Coronary artery (tissue), 2 donors: ENCODE data around the gene PLEKHN1.
"Not testable (repeated sequence)": the region's sequence is repeated elsewhere in the genome, so short reads cannot be mapped to it uniquely, and the experiment has no call there.

Experiments used
- DNase-seq: peaks from one replicate; pipeline ENCODE4 v3.0.0-alpha.2; 2017; ENCODE audit warnings: low spot score
- H3K27ac ChIP-seq, 2 donors: fragments of 200-600 bp; sonication (generic); one replicate each; pipeline ENCODE4 v1.5.1; 2016 to 2019
- H3K4me3 ChIP-seq: fragments of 200-600 bp; sonication (generic); 2 replicates; pipeline ENCODE4 v1.5.1; 2016; ENCODE audit warnings: mild to moderate bottlenecking, moderate library complexity
- TF ChIP-seq, protein P1 (sequence below): fragments of 200-600 bp; sonication (generic); IDR thresholded peaks from one replicate; pipeline ENCODE4 v1.5.1; 2019; ENCODE audit warnings: antibody characterized with exemption

PLEKHN1 gene

DNA sequence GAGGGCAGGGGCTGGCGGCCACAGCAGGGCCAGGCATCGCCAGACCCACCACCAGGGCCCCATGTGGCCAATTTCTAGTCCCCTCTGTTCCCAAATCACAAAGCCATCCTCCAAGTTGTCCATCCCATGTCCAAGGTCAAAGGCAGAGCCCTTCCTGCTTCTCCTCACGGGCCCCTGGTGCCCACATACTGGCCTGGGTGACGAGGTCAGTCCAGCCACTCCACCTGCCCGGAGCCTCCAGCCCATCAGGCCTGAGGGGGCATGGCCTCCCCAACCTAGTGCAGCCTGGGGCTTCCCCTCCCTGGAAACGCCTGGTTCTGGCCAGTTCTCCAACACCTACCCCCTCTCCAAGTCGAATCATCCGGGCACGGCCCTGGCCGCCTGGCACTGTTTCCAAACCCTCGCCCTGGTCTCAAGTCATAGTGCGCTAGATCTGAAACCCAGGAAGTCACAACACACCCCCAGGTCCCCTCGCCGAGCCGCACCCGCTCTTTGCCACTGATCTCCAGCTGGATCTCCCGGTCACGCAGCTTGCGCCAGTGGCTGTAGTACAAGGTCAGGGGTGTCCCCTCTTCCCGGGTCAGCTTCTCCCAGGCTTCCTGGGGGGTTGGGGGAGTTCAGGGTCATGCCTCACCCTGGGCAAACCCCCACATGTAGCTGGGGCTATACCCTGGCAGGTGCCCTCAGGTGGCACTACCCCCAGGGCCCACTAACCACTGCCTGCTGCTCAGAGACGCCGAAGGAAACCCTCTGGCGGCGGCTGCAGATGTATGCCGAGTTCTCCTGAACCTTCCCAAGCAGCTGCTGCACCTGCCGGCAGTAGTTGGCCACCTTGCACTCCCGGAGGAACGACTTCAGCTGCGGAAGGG lies 20.4 kb upstream of the PLEKHN1 start:
- DNase-seq: no peak
- TF ChIP-seq, protein P1, sequence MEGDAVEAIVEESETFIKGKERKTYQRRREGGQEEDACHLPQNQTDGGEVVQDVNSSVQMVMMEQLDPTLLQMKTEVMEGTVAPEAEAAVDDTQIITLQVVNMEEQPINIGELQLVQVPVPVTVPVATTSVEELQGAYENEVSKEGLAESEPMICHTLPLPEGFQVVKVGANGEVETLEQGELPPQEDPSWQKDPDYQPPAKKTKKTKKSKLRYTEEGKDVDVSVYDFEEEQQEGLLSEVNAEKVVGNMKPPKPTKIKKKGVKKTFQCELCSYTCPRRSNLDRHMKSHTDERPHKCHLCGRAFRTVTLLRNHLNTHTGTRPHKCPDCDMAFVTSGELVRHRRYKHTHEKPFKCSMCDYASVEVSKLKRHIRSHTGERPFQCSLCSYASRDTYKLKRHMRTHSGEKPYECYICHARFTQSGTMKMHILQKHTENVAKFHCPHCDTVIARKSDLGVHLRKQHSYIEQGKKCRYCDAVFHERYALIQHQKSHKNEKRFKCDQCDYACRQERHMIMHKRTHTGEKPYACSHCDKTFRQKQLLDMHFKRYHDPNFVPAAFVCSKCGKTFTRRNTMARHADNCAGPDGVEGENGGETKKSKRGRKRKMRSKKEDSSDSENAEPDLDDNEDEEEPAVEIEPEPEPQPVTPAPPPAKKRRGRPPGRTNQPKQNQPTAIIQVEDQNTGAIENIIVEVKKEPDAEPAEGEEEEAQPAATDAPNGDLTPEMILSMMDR: no peak
- H3K27ac ChIP-seq: no peak overlapping the region
- no peak overlapping the region for H3K4me3 ChIP-seq

DNA sequence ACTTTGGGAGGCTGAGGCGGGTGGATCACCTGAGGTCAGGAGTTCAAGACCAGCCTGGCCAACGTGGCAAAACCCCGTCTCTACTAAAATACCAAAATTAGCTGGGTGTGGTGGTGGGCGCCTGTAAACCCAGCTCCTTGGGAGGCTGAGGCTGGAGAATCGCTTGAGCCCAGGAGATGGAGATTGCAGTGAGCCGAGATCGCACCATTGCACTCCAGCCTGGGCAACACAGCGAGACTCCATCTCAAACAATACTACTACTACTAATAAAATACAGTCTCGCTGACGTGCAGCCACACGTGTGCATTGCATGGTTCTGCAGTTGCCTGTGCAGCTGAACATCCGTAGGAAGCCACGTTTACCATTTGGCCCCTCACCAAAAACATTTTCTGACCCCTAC lies 19.5 kb upstream of the PLEKHN1 start:
- not testable (repeated sequence) for H3K4me3 ChIP-seq, H3K27ac ChIP-seq, DNase-seq

DNA sequence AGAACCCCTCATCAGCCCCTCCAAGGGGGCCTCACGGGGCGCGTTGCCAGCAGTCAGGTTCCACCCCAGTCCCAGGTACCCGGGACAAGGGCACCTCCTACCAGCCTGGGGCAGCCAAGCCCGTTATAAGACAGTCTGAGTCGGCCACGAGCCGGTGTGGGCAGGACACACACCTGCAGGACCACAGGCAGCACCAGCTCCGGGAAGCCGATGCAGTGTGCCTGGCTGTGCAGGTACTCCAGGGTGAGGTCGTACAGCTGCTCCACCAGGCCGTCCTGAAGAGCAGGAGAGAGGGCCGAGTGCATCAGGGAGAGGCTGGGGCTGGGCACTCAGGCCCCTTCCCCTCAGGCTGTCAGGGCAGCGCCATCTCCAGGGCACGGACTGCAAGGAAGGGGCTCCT lies 18.3 kb upstream of the PLEKHN1 start:
- DNase-seq: no peak
- H3K27ac ChIP-seq: no peak overlapping the region
- TF ChIP-seq, protein P1: no peak
- H3K4me3 ChIP-seq: no peak overlapping the region

DNA sequence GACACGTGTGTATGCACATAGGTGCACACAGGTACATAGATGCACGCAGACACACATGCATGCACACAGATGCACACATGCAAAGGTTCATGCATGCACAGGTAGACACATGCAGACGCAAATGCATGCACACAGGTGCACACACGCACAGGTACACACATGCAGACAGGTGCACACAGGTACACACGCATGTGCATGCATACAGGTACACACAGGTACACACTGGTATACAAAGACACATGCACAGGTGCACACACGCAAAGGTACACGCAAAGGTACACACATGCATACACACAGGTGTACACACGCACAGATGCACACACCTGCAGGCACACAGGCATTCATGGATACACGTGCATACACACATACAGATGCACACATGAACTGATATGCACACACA lies 16.0 kb upstream of the PLEKHN1 start:
- DNase-seq: no peak
- TF ChIP-seq, protein P1: no peak
- Histone ChIP-seq H3K27ac (no peak overlapping the region), H3K4me3 (no peak overlapping the region)

DNA sequence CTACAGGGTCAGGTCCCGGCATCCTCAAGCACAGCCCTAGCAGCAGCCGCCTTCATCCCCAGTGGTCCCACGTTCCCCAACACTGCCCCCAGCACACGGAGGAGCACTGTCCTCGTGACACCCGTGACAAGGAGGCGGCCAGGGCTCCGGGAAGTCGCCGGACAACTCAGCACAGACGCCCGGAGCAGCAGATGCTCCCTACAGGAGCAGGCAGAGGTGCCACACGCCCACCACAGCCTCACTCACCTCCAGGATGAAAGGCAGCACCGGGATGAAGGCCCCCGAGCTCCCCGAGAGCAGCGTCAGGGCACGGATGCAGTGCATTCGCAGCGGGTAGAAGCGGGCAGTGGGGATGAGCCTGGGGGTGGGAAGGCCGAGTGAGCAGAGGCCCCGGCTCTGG lies 15.4 kb upstream of the PLEKHN1 start:
- H3K27ac ChIP-seq: no peak overlapping the region
- no peak for DNase-seq
- no peak overlapping the region for H3K4me3 ChIP-seq
- TF ChIP-seq, protein P1: no peak

DNA sequence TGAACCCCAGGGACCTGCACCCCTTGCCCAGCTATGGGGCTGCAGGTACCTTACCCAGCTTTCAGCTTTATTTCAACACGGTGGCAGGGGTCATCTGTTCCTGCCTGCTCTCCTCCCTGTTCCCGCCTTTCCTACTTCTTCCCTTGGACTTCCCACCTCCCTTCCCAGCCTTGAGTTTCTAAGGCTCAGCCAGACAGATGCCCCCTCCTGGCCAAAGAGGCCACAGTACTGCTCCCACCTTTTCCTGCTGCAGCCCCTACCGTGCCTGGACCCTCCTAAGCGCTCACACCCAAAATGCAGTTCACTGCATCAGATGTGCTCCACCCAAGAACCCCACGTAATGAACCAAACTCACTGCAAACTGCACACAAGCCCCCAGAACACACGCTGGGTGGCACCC lies 14.9 kb upstream of the PLEKHN1 start:
- TF ChIP-seq, protein P1: no peak
- Histone ChIP-seq H3K27ac (no peak overlapping the region), H3K4me3 (no peak overlapping the region)
- no peak for DNase-seq

DNA sequence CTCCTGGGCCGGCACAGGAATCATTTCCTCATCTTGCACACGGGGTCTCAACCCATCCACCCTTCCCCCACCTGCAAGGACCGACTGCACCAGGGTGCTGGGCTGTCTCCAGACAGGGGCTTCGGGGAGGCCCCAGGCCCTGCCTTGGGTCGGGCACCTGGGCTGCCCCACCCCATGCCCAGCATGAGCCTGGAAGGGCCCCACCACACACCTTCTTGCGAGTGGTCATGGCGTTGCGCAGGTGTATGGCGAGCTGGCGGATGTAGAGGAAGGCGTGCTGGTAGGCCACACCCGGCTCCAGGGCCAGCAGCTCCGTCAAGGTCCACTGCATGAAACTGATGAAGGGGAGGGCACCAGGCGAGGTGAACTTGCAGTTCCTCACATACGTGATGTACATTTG lies 14.1 kb upstream of the PLEKHN1 start:
- DNase-seq: no peak
- Histone ChIP-seq H3K27ac (no peak overlapping the region), H3K4me3 (no peak overlapping the region)
- TF ChIP-seq, protein P1: no peak
